ENCODE measurements around the gene KRT80.

The KRT80 gene

DNA sequence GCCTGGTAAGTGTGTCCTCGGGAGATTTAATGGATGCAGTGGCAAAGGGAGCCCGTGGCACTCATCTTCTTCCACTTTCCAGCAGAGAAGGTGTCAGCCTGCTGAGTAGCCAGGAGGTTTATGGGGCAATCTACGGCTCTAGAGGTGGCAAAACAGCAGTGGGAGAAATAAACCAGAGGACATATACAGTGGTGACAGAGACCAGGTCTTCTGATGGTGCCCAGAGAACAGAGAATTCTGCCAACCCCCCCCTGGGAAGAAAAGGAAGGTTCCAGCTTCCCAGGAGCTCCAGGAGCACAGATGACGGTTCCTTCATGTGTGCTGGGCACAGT lies 69.3 kb downstream of the KRT80 start:
- TF ChIP-seq, protein P1, sequence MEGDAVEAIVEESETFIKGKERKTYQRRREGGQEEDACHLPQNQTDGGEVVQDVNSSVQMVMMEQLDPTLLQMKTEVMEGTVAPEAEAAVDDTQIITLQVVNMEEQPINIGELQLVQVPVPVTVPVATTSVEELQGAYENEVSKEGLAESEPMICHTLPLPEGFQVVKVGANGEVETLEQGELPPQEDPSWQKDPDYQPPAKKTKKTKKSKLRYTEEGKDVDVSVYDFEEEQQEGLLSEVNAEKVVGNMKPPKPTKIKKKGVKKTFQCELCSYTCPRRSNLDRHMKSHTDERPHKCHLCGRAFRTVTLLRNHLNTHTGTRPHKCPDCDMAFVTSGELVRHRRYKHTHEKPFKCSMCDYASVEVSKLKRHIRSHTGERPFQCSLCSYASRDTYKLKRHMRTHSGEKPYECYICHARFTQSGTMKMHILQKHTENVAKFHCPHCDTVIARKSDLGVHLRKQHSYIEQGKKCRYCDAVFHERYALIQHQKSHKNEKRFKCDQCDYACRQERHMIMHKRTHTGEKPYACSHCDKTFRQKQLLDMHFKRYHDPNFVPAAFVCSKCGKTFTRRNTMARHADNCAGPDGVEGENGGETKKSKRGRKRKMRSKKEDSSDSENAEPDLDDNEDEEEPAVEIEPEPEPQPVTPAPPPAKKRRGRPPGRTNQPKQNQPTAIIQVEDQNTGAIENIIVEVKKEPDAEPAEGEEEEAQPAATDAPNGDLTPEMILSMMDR (conservative IDR thresholded peaks at IDR 0.05; ENCODE audit: control insufficient read depth, insufficient read depth, low read depth, low read length) = no peak
- no peak for DNase-seq (ENCODE audit: low read depth)
- no peak overlapping the region for H3K4me3 ChIP-seq (ENCODE audit: control insufficient read depth, low read depth, low read length)

DNA sequence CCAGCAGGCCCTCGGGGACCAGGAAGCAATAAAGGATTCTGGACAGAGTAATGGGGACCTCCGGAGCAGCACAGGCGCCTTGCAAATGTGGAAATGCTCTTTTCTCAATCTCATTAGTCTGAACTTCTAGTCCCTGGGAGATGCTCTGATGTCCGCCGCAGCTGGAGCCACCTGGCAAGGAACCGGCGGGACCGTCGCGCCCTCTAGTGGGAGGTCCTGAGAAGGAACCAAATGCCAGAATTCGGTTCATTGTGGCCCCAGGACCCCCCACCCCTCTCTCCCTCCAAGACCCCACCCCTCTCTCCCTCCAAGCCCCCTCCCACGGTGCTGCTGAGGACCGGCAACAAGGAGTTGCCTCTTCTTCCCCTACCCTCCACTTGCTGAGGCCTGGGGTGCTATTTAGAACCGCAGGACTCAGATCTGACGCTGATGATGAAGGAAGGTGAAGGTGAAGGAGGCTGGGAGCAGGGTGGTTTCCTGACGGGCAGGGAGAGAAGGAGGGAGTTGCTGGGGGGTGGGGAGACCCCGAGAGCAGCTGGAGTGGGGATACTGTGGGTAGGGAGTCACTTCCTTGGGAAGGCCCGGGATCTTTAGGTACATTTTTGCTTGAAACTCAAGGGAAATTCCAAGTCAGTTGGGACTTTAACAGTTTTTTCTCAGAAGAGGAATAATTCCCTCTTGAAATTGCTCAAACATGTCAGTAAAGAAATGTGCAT lies 69.8 kb downstream of the KRT80 start:
- peak; percentile 50 for DNase-seq (ENCODE audit: low read depth)
- H3K4me3 ChIP-seq (ENCODE audit: control insufficient read depth, low read depth, low read length) = no peak overlapping the region
- TF ChIP-seq, protein P1 (conservative IDR thresholded peaks at IDR 0.05; ENCODE audit: control insufficient read depth, insufficient read depth, low read depth, low read length) = peak; percentile 68

DNA sequence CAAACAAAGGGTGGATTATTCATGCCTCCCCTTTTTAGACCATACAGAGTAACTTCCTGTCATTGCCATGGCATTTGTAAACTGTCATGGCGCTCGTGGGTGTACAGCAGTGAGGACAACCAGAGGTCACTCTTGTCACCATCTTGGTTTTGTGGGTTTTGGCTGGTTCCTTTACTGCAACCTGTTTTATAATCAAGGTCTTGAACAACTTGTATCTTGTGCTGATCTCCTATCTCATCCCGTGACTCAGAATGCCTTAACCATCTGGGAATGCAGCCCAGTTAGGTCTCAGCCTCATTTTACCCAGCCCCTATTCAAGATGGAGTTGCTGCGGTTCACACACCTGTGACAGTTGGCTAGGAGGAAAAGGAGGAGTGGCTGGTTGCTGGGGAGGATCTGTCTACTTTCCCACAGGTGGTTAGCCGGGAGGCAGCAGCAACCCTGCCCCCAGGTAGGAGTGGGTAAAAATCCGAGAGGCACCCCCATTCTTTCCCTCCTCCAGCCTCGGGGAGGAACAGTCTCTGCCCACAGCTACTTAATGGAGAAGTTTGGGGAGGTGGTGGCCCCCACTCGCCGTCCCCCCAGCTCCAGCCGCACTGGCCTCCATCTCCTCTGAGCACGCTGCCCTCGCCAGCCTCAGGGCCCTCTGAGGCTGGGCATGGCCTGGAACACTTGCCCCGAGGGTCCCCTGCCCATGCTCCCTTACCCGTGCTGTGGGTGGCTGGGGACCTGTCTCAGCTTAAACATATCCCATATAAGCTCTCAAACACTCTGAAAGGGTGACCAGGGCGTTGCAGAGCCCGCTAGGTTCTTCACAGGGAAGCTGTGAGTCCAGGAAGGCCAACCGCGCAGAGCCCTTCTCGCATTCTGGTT lies 70.6 kb downstream of the KRT80 start:
- no peak overlapping the region for H3K4me3 ChIP-seq (ENCODE audit: control insufficient read depth, low read depth, low read length)
- TF ChIP-seq, protein P1 (conservative IDR thresholded peaks at IDR 0.05; ENCODE audit: control insufficient read depth, insufficient read depth, low read depth, low read length) = no peak
- peak; percentile 25 for DNase-seq (ENCODE audit: low read depth)

DNA sequence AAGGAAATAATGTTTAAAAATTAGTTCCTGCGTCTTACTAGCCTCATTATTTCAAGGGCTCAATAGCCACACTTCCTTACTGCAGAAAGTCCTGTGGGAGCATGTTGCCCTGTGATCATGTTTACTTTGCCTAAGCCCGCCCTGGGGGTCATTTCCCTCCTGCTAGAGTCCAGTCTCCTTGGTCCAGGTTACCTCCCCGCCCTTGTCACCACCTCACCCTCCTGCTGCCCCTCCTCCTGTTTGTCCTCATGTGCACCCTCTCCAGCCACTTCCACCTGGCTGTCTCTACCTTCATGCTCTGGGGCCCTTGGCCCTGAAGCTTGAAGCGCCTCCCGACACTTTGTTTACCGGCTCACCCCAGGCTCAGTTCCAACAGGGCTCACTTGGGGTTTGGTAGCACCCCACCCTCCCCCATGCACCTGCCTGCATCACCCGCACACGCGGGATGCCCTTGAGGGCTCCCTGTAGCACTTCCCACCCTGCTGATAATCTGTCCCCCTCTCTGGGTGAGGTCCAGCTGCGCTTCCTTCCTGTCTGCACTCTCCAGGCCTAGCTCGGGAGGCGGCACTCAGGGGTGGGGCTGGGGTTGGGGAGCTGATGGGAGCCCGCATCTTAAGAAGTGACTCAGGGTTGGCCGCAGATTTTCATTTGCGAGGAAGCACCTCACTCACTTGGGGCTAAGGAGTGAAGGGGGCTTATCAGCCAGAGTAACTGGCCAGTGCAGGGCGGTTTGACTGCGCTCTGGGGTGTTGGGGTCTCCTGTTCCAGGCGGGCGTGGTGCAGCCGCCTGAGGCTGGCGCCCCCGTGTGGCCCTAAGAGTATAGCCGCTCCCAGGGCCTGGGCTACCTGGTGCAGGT lies 72.2 kb downstream of the KRT80 start:
- peak; percentile 9 for DNase-seq (ENCODE audit: low read depth)
- TF ChIP-seq, protein P1 (conservative IDR thresholded peaks at IDR 0.05; ENCODE audit: control insufficient read depth, insufficient read depth, low read depth, low read length) = peak; percentile 48
- H3K4me3 ChIP-seq (ENCODE audit: control insufficient read depth, low read depth, low read length) = no peak overlapping the region
